ENCODE data around the gene RGP1. TPM values are rescaled to one million over a fixed set of nuclear protein-coding genes. Genes with fewer than 3 reads are reported as not detected.
A peak's percentile ranks its signal among the peaks of the same experiment; 100 is the strongest.

RGP1 gene
- total RNA-seq, 1 donor from 2014 or later: 33.9 TPM

- Mint-ChIP-seq H3K27me3 (ENCODE audit: low read depth) (no peaks in the 10 kb centered on the region), H3K27ac (peak overlapping the region; percentile 62), H3K4me1 (peaks cover 27% of the 10 kb centered on the region), H3K9me3 (no peaks in the 10 kb centered on the region), H3K36me3 (peaks cover 8% of the 10 kb centered on the region), H3K4me3 (peak overlapping the region; percentile 54)
- TF ChIP-seq, protein P1, sequence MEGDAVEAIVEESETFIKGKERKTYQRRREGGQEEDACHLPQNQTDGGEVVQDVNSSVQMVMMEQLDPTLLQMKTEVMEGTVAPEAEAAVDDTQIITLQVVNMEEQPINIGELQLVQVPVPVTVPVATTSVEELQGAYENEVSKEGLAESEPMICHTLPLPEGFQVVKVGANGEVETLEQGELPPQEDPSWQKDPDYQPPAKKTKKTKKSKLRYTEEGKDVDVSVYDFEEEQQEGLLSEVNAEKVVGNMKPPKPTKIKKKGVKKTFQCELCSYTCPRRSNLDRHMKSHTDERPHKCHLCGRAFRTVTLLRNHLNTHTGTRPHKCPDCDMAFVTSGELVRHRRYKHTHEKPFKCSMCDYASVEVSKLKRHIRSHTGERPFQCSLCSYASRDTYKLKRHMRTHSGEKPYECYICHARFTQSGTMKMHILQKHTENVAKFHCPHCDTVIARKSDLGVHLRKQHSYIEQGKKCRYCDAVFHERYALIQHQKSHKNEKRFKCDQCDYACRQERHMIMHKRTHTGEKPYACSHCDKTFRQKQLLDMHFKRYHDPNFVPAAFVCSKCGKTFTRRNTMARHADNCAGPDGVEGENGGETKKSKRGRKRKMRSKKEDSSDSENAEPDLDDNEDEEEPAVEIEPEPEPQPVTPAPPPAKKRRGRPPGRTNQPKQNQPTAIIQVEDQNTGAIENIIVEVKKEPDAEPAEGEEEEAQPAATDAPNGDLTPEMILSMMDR (IDR thresholded peaks at IDR 0.05; ENCODE audit: unreplicated experiment): no peak
- DNase-seq (ENCODE audit: low spot score in 2 of 2, unreplicated experiment in 2 of 2): no peak
These were observed 9.5 kb downstream of the RGP1 start for GRCh38 chr9:35758475-35759050.

GRCh38 chr9:35759795-35760194, 10.7 kb downstream of the RGP1 start:
- no peak overlapping the region for H3K27ac Mint-ChIP-seq
- TF ChIP-seq, protein P1 (IDR thresholded peaks at IDR 0.05; ENCODE audit: unreplicated experiment): no peak
- H3K9me3 Mint-ChIP-seq: no peaks in the 10 kb centered on the region
- H3K4me3 Mint-ChIP-seq: no peak overlapping the region
- no peaks in the 10 kb centered on the region for H3K27me3 Mint-ChIP-seq (ENCODE audit: low read depth)
- H3K4me1 Mint-ChIP-seq: peaks cover 27% of the 10 kb centered on the region
- no peak for DNase-seq (ENCODE audit: low spot score in 2 of 2, unreplicated experiment in 2 of 2)
- peaks cover 5% of the 10 kb centered on the region for H3K36me3 Mint-ChIP-seq

- no peak for DNase-seq (ENCODE audit: low spot score in 2 of 2, unreplicated experiment in 2 of 2)
- Mint-ChIP-seq H3K9me3 (no peaks in the 10 kb centered on the region), H3K4me1 (peaks cover 27% of the 10 kb centered on the region), H3K27me3 (ENCODE audit: low read depth) (no peaks in the 10 kb centered on the region), H3K4me3 (no peak overlapping the region), H3K27ac (peak overlapping the region; percentile 0), H3K36me3 (peaks cover 5% of the 10 kb centered on the region)
- TF ChIP-seq, protein P1 (IDR thresholded peaks at IDR 0.05; ENCODE audit: unreplicated experiment): no peak
These were observed 11.6 kb downstream of the RGP1 start for GRCh38 chr9:35760651-35761050.

- Mint-ChIP-seq H3K9me3 (no peaks in the 10 kb centered on the region), H3K4me3 (no peak overlapping the region), H3K27me3 (ENCODE audit: low read depth) (no peaks in the 10 kb centered on the region), H3K4me1 (peaks cover 15% of the 10 kb centered on the region), H3K36me3 (no peaks in the 10 kb centered on the region), H3K27ac (no peak overlapping the region)
- DNase-seq (ENCODE audit: low spot score in 2 of 2, unreplicated experiment in 2 of 2): no peak
- TF ChIP-seq, protein P1 (IDR thresholded peaks at IDR 0.05; ENCODE audit: unreplicated experiment): no peak
These were observed 14.1 kb downstream of the RGP1 start for GRCh38 chr9:35763181-35763580.

- Mint-ChIP-seq H3K4me1 (peaks cover 10% of the 10 kb centered on the region), H3K36me3 (no peaks in the 10 kb centered on the region)
These were observed 14.7 kb downstream of the RGP1 start for GRCh38 chr9:35763803-35764202.

More at GRCh38 chr9:35763803-35764202, 14.7 kb downstream of the RGP1 start:
- Mint-ChIP-seq H3K9me3 (no peaks in the 10 kb centered on the region), H3K27me3 (ENCODE audit: low read depth) (no peaks in the 10 kb centered on the region), H3K4me3 (no peak overlapping the region), H3K27ac (no peak overlapping the region)
- DNase-seq (ENCODE audit: low spot score in 2 of 2, unreplicated experiment in 2 of 2): no peak
- TF ChIP-seq, protein P1 (IDR thresholded peaks at IDR 0.05; ENCODE audit: unreplicated experiment): no peak

Data from mesothelial cell of epicardium (in vitro differentiated cells).